Measurements from ENCODE around the gene PSG3.
"Not testable (repeated sequence)": the region's sequence is repeated elsewhere in the genome, so short reads cannot be mapped to it uniquely, and the experiment has no call there.

The PSG3 gene

DNA sequence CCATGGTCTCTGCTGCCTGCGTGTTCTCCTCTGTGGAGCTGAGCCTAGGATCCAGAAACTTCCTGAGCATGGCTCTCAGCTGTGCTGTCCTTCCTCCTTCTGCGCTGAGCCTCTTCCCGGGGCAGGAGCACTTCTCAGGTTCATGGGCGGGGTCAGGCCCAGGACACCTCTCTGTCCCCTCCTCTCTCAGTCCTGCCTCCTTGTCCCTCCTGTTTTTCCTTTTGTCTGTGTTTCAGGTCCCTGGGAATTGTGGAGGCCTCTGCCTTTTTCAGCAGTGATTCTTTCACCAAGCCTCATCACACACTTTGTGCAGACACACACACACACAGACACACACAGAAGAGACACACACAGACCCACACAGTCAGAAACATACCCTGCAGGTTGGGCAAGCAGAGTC is at the start of gene PSG3:
TSS of gene PSG3 (minus strand) at position 101 of the 400 bp plus-strand sequence. CDS start at position 4, 97 bp downstream.
- H3K4me3 ChIP-seq (ENCODE audit: low read length): not testable (repeated sequence)

GRCh38 chr19:42788766-42789165 is 48.5 kb upstream of the PSG3 start:
- H3K4me3 ChIP-seq (ENCODE audit: low read length): not testable (repeated sequence)

- H3K4me3 ChIP-seq (ENCODE audit: low read length): not testable (repeated sequence)
Observed at GRCh38 chr19:42787766-42788165, 47.5 kb upstream of the PSG3 start.

GRCh38 chr19:42776750-42777612 is 36.7 kb upstream of the PSG3 start:
- H3K4me3 ChIP-seq (ENCODE audit: low read length): not testable (repeated sequence)

DNA sequence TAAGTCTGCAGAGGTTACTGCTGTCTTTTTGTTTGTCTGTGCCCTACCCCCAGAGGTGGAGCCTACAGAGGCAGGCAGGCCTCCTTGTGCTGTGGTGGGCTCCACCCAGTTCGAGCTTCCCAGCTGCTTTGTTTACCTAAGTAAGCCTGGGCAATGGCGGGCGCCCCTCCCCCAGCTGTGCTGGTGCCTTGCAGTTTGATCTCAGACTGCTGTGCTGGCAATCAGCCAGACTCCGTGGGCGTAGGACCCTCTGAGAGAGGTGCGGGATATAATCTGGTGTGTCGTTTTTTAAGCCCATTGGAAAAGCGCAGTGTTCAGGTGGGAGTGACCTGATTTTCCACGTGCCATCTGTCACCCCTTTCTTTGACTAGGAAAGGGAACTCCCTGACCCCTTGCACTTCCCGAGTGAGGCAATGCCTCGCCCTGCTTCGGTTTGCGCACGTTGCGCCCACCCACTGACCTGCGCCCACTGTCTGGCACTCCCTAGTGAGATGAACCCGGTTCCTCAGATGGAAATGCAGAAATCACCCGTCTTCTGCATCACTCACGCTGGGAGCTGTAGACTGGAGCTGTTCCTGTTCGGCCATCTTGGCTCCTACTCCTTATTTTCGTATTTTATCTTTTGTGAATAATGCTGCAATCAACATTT is 34.4 kb upstream of the PSG3 start:
- not testable (repeated sequence) for H3K4me3 ChIP-seq (ENCODE audit: low read length)

DNA sequence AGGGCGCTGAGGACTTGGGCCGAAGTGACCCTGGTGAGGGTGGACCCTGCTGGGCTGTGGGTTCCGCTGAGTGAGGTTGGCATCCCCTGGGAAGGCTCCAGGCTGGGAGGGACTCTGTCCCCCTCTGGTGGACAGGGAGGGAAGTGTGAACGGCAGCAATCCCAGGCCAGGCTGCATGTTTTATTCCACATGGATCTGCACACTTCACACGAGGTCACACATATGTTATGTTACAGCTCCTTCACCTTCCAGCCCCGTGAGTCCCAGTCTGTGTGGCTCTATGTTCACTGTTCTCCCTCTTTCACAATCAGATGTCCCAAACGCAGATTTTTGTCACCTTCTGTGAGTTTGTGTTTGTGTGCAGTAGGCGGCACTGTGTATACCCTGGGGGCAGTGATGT is 27.0 kb upstream of the PSG3 start:
- not testable (repeated sequence) for H3K4me3 ChIP-seq (ENCODE audit: low read length)

DNA sequence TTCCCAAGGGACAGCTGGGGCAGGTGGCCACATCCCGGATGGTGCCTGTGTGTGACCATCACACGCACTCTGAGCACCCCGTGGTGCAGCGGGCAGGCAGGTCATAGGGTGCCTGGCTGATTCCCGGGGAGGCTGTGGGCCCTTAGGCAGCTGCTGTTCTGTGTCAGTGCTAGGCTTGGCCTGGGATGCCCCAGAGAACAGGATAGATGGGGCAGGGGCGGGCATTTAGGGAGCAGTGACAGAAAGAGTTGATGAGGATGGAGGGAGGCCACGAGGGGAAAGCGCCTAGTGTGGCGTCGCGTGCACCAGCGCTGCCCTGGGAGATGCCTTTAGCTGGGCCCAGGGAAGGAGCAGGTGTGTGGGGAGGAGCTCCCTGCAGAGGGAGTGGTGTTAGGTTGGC is 26.6 kb upstream of the PSG3 start:
- not testable (repeated sequence) for H3K4me3 ChIP-seq (ENCODE audit: low read length)

- H3K4me3 ChIP-seq (ENCODE audit: low read length): no peak overlapping the region
- no peak for TF ChIP-seq ZNF274 (IDR thresholded peaks at IDR 0.05; ENCODE audit: low read depth, low read length)
Observed at GRCh38 chr19:42764836-42765235, 24.6 kb upstream of the PSG3 start.

DNA sequence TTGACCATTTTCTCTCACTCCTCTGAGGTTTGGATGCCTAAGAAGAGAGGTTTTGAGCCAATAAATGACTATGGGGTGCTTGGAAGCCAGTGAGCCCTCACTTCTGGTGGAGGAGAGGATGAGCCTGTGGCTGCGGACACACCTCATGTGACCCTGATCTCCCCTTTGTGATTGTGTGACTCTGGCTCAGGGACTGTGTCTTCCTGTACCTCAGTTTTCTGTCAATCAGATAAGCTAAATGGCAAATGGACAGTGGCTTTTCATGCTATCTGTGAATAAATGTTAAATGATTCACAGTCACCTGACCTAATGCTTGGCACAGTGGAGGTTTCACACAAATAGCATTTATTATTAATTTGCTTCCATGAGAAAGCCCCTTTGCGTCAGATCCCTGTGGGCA is 22.5 kb upstream of the PSG3 start:
- H3K4me3 ChIP-seq (ENCODE audit: low read length): no peak overlapping the region
- TF ChIP-seq ZNF274 (IDR thresholded peaks at IDR 0.05; ENCODE audit: low read depth, low read length): no peak

DNA sequence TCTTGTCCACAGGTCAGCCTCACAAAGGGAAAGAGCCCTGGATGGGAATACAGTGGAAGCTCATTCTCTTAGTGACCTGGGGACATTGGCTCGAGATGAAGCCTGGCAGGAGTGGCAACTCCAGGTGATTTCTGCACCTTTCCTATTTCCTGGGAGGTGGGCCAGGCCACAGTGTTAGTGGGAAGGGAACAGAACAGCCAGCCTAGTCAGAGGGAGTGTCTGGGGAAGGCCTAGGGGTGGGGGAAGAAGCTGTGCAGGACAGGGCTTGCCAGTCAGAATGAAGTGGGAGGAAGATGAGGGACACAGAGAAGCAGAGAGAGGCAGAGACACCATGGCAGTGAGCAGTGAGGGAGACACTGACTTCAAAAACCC is 21.6 kb upstream of the PSG3 start:
- H3K4me3 ChIP-seq (ENCODE audit: low read length): not testable (repeated sequence)

GRCh38 chr19:42760954-42761923 is 21.0 kb upstream of the PSG3 start:
- not testable (repeated sequence) for H3K4me3 ChIP-seq (ENCODE audit: low read length)

GRCh38 chr19:42758667-42759066 is 18.4 kb upstream of the PSG3 start:
- not testable (repeated sequence) for H3K4me3 ChIP-seq (ENCODE audit: low read length)

- H3K4me3 ChIP-seq (ENCODE audit: low read length): not testable (repeated sequence)
Observed at GRCh38 chr19:42752246-42752645, 12.0 kb upstream of the PSG3 start.

- not testable (repeated sequence) for H3K4me3 ChIP-seq (ENCODE audit: low read length)
Observed at GRCh38 chr19:42741726-42742607, 1.7 kb upstream of the PSG3 start.

DNA sequence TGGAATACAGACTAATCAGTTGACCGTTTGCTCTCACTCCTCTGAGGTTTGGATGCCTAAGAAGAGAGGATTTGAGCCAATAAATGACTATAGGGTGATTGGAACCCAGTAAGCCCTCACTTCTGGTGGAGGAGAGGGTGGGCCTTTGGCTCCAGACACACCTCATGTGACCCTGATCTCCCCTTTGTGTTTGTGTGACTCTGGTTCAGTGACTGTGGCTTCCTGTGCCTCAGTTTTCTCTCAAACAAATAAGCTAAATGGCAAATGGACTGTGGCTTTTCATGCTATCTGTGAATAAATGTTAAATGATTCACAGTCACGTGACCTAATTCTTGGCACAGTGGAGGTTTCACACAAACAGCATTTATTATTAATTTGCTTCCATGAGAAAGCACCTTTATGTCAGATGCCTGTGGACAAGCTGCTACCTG is 2.7 kb downstream of the PSG3 start:
- H3K4me3 ChIP-seq (ENCODE audit: low read length): not testable (repeated sequence)

DNA sequence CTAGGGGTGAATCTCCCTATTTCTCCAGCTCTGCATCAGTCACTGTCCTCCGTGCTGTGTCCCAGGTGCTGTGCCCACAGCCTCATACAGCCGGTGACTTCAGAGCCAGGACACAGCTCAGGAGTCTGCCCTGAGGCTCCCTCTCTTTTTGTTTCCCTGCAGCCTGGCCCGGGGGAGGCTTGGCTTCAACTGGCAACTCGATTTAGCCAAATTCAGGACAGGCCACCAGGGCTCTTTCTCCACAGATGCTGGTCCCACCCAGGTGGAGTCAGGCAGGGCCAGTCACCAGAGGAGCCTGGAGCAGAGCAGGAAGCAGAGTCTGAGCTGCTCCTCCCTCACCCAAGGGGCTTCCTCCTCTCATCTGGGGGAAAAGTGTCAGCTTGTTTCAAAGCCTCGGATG is 11.9 kb downstream of the PSG3 start:
- H3K4me3 ChIP-seq (ENCODE audit: low read length): not testable (repeated sequence)

DNA sequence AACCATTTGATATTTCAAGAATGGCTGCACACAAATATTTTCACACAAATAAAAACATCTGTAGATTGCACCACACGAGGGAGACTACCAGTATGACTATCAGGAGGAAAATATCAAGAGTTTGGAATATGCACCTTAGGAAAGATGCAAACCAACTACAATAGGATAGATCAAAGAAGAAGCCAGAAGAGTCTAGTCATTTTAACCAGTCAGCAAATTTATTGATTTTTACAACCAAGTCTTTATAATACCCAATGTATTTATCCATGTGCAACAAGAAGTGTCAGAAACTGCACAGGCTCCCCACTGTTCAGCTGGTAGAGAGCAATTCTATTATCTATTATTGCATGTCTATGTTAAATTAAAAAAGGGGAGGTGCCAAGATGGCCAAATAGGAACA is 26.3 kb downstream of the PSG3 start:
- not testable (repeated sequence) for H3K4me3 ChIP-seq (ENCODE audit: low read length)

- not testable (repeated sequence) for H3K4me3 ChIP-seq (ENCODE audit: low read length)
Observed at GRCh38 chr19:42712753-42713152, 27.5 kb downstream of the PSG3 start.

GRCh38 chr19:42710986-42711385 is 29.3 kb downstream of the PSG3 start:
- not testable (repeated sequence) for H3K4me3 ChIP-seq (ENCODE audit: low read length)
